GM21619 (cell line): Measurements from ENCODE around the gene MXD4.
A peak's percentile ranks its signal among the peaks of the same experiment; 100 is the strongest.

Experiments
- ATAC-seq: cut with Tn5 transposase; IDR thresholded peaks from one replicate; pipeline ENCODE4 v1.9.1; 2021; ENCODE audit not compliant: unreplicated experiment

MXD4 gene

DNA sequence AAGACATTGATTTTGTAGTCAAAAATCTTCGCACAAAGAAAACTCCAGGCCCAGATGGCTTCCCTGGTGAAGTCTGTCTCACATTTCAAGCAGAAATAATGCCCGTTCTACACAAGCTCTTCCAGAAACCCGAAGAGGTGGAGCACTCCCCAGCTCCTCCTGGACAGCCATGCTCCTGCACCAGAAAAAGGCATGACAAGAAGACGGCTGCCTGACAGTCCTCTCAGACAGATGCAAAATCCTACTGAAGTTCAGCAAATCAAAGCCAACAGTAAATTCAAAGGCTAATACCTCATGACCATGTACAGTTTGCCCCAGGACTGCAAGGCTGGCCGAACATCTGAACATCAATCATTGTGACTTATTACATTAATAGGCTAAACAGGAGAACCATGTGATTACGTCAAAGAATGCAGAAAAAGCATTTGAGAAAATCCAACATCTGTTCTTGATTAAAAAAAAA is 30.8 kb upstream of the MXD4 start:
- no peak for ATAC-seq

- no peak for ATAC-seq
These were observed 30.1 kb upstream of the MXD4 start for GRCh38 chr4:2291705-2292645.

- ATAC-seq, result no peak
These were observed 29.2 kb upstream of the MXD4 start for GRCh38 chr4:2290974-2291704.

GRCh38 chr4:2290488-2290887 is 28.6 kb upstream of the MXD4 start:
- ATAC-seq, result no peak

DNA sequence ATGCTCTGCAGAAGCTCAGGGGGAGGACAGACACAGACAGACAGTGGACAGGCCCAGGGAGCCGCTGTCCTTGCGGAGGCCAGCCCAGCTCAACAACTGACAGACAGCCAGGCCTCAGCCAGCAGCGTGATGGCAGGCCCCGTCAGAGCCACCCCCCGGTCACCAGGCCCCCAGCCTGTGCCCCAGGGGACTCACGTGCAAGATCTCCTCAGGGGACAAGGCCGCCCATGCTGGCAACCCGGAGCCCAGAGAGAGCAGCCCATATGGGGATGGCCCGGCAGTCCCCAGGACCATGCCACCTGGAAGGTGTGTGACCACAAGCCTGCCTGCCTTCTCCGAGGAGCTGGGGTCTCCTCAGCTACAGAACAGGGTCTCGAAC is 28.0 kb upstream of the MXD4 start:
- no peak for ATAC-seq

DNA sequence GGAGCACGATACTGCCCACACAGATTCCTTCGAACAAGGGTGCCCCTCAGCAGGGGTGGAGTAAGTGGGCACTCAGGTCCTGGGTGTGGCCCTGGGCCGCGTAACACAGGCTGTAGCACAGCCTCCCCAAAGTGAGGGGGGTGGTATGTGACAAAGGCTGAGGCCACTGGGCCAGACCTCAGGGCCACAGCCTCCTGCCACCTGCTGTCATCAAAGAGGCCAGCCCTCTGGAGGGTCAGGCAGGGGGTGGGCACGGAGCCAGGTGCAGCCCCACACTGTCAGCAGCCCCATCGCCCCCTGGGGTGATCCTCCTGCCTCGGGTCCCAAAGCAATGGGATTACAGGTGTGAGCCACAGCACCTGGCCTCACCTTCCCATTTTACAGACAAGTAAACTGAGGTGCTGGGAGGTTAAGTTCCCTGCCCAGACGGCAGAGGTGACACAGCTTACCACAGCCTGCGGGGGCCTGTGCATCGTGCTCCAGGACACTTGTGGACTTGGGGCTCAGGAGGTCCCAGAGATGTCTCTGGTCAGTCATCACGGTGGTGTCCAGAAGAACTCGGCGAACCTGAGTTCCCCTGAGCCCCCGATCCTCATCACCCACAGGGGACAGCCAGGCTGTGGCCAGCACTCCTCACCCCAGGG is 27.5 kb upstream of the MXD4 start:
- no peak for ATAC-seq

- ATAC-seq, result no peak
These were observed 26.2 kb upstream of the MXD4 start for GRCh38 chr4:2288051-2288541.

GRCh38 chr4:2287594-2287915 is 25.6 kb upstream of the MXD4 start:
- no peak for ATAC-seq

- ATAC-seq, result no peak
These were observed 25.1 kb upstream of the MXD4 start for GRCh38 chr4:2286904-2287593.

GRCh38 chr4:2285613-2286381 is 23.9 kb upstream of the MXD4 start:
- no peak for ATAC-seq

GRCh38 chr4:2284934-2285612 is 23.2 kb upstream of the MXD4 start:
- no peak for ATAC-seq

DNA sequence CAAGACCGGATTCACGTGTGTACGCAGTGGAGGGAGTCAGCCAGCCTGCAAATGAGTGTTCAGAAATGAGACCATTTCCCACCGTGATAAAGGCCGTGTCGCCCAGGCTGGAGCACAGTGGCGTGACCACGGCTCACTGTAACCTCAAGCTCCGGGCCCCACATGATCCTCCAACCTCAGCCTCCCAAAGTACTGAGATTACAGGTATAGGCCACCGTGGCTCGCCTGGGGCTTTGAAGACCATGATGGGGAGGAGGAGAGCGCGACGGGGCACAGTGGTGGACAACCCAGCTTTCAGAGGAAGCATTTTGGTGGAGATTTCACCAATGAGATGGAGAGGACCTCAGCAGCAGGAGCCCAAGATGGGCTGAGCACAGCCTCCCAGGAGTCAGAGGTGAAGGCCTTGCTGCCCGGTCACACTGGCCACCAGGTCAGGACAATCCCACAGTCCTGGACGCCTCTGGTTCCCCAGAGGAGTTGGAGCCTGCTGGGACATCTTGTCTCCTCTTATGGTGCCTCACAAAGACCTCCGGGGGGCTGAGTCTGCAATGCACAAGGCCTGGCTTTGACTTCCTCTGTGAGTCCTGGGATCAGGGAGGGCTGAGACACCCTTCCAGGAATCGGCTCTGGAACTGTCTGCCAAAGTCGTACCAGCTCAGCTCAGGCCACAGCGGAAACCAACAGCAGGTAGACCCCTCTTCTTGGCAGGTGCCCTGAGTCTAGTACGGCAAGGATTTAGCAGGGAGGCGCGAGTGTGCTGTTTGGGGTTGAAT is 22.4 kb upstream of the MXD4 start:
- no peak for ATAC-seq

GRCh38 chr4:2283199-2283711 is 21.3 kb upstream of the MXD4 start:
- no peak for ATAC-seq

DNA sequence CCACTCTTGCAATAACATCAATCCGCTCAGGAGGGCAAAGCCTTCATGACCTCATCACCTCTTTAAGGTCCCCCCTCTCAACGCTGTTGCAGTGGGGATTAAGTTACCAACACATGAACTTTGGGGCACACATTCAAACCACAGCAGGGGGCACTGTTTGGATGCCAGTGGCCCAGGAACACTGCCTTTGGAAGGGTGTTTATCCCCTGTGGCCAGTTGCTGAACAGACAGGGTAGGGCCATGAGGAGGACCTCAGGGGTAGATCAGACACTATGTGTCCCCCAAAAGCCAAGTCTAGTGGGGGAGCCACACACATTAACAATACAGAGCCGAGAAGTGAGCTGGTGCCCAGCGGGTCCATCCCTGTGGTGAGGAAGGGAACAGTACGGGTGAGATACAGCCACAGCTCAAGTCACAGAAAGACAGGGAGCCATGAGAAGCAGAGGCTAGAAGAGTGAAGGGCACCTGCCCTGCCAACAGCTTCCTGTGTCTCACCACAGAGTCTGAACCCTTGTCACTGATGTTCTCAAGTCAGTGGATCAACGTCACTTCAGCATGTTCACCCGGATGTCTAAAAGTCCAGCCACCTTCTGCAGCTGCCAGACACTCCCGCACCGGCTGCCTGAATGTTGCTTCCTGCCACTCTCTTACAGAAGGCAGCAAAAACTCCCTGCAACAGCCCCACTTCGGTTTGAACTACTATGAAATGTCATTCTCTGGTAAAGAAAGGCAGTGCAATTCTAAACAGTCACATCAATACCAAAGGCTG is 19.9 kb upstream of the MXD4 start:
- ATAC-seq, result peak; percentile 81

GRCh38 chr4:2280531-2281300 is 18.8 kb upstream of the MXD4 start:
- no peak for ATAC-seq

DNA sequence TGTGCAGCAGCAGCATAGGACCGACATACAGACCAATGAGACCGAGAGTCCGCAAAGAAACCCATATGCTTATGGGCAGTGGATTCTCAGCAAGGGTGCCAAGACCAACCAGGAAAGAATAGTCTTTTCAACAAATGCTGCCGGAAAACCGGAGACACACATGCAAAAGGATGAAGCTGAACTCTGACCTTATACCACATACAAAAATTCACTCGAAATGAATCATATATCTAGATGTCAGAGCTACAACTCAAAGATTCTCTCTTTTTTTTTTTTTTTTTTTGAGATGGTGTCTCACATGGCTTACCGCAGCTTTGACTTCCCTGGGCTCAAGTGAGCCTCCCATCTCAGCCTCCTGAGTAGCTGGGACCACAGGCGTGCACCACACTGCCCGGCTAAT is 16.0 kb upstream of the MXD4 start:
- no peak for ATAC-seq
